Measurements from ENCODE around the gene ZNF318. TPM values are rescaled to one million over a fixed set of nuclear protein-coding genes. Genes with fewer than 3 reads are reported as not detected.

The ZNF318 gene
- total RNA-seq, 1 experiment from 2014 or later, result 11.3 TPM

DNA sequence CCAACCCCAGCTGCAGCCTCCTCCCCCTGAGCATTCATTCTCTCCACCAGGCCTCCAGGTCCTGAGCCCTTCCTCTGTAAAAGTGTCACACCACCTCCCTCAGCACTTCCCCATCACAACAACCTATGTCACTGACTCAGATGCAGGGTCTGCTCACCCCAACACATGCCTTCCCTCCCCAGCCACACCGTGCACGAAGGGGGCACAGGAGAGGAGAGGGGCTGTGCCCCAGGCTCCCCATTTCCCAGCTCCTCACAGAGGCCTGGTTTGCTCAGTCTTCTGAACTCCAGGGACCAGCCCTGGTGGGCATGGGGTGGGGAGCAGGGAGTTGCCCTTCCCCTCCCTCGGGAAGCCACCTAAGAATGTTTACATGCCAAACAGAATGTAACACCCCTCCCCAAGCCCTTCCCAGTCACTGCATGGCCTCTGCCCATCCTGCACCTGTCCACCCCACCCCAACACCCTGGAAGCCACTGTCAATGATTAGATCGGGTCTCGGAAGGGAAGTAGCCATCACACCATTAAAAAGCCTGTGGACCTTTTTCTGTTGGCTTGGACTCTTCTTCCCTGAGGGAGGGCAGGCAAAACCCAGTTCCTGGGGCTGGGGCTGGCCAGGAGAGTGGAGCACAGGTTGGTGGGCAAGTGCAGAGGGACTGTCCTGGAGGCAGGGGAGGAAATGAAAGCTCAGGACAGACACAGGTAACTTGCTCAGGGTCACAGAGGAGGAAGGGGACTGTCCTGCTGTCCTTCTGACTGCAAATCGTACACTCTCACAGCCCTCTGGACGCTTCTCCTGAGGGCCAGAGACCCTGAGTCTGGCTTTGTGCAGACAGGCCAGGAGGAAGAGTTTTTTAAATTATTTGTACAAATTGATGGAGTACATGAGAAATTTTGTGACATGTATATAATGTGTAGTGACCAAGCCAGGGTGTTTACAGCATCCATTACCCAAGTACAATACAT lies 81.4 kb downstream of the ZNF318 start:
- intact Hi-C loops (cut with micrococcal nuclease), result no loop called here
- no peaks in the 10 kb centered on the region for H3K36me3 Mint-ChIP-seq (ENCODE audit: insufficient read depth, unreplicated experiment)
- ChIA-PET CTCF (interaction anchor here (1.1 kb wide), 1 partner anchor 11 kb away, joined by 4 read pairs; no protein-coding TSS in a partner anchor), POLR2A (no interaction called here)
- TF ChIP-seq CTCF (IDR thresholded peaks at IDR 0.05; ENCODE audit: unreplicated experiment), result no peak
- H3K4me3 Mint-ChIP-seq (ENCODE audit: unreplicated experiment), result no peak overlapping the region
- H3K9me3 Mint-ChIP-seq (ENCODE audit: unreplicated experiment), result no peaks in the 10 kb centered on the region
- BruUV-seq (replicated peaks), result no TSS peak
- no peaks in the 10 kb centered on the region for H3K4me1 Mint-ChIP-seq (ENCODE audit: insufficient read depth, unreplicated experiment)
- DNase-seq (ENCODE audit: unreplicated experiment), result no peak
- no peak overlapping the region for H3K27ac Mint-ChIP-seq (ENCODE audit: low read depth, unreplicated experiment)
- peaks cover 17% of the 10 kb centered on the region for H3K27me3 Mint-ChIP-seq (ENCODE audit: insufficient read depth, unreplicated experiment)

DNA sequence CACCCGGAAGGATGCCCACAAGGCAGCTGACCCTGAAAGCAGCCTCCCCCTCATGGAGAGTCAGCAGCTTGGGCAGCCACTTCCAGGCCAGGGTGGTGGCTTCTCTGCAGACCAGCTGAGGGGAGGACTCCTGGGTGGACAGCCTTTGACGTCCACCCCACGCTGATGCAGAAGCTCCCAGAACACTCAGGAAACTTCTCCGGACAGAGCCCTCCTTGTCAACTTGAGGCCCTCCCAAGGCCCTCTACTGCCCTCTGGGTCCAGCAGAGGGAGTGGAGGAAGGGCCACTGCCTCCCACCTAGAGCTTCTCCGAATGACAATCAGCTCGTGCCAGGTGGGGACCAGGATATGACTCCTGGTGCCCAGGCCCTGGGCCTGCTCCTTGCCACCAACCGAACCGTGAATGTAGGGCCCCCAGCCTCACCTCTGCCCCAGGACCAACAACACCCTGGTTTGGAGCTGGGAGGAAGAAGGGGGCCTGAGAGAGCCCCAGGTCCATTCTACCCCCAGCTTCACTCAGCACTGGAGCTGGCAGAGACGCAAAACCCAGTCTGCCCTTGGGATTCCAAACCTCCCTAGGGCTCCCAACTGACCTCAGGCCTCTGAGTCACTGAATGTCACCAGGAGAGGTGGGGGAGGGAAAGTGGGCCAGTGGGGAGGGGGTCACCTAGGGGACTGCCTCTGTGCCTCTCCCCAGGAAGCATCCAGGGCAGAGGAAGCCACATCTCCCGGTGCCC lies 82.3 kb downstream of the ZNF318 start:
- H3K27ac Mint-ChIP-seq (ENCODE audit: low read depth, unreplicated experiment), result no peak overlapping the region
- no peak overlapping the region for H3K4me3 Mint-ChIP-seq (ENCODE audit: unreplicated experiment)
- peaks cover 25% of the 10 kb centered on the region for H3K27me3 Mint-ChIP-seq (ENCODE audit: insufficient read depth, unreplicated experiment)
- CTCF ChIA-PET, result interaction anchor here (0.6 kb wide), 1 partner anchor 255 kb away, joined by 3 read pairs; no protein-coding TSS in a partner anchor
- H3K36me3 Mint-ChIP-seq (ENCODE audit: insufficient read depth, unreplicated experiment), result no peaks in the 10 kb centered on the region
- no peaks in the 10 kb centered on the region for H3K9me3 Mint-ChIP-seq (ENCODE audit: unreplicated experiment)
- intact Hi-C loops (cut with micrococcal nuclease), result no loop called here
- no peak for DNase-seq (ENCODE audit: unreplicated experiment)
- POLR2A ChIA-PET, result no interaction called here
- BruUV-seq (replicated peaks), result no TSS peak
- H3K4me1 Mint-ChIP-seq (ENCODE audit: insufficient read depth, unreplicated experiment), result no peaks in the 10 kb centered on the region
- no peak for TF ChIP-seq CTCF (IDR thresholded peaks at IDR 0.05; ENCODE audit: unreplicated experiment)

- POLR2A ChIA-PET, result no interaction called here
- H3K36me3 Mint-ChIP-seq (ENCODE audit: insufficient read depth, unreplicated experiment), result no peaks in the 10 kb centered on the region
- no peaks in the 10 kb centered on the region for H3K4me1 Mint-ChIP-seq (ENCODE audit: insufficient read depth, unreplicated experiment)
- DNase-seq (ENCODE audit: unreplicated experiment), result no peak
- peaks cover 31% of the 10 kb centered on the region for H3K27me3 Mint-ChIP-seq (ENCODE audit: insufficient read depth, unreplicated experiment)
- no TSS peak for BruUV-seq (replicated peaks)
- H3K4me3 Mint-ChIP-seq (ENCODE audit: unreplicated experiment), result no peak overlapping the region
- no peaks in the 10 kb centered on the region for H3K9me3 Mint-ChIP-seq (ENCODE audit: unreplicated experiment)
- TF ChIP-seq CTCF (IDR thresholded peaks at IDR 0.05; ENCODE audit: unreplicated experiment), result no peak
- CTCF ChIA-PET, result interaction anchor here (0.6 kb wide), 2 partner anchors 57 to 254 kb away, joined by 3 read pairs; no protein-coding TSS in a partner anchor
- intact Hi-C loops (cut with micrococcal nuclease), result no loop called here
- H3K27ac Mint-ChIP-seq (ENCODE audit: low read depth, unreplicated experiment), result no peak overlapping the region
These were observed 82.9 kb downstream of the ZNF318 start for GRCh38 chr6:43286456-43286979.

Other genes starting within 250 kb of the ZNF318 start
- 29.7 and 32.1 TPM in 2 replicates for gene SRF, start 198.4 kb downstream of the ZNF318 start, total RNA-seq (2022)
- 39.6 and 42.8 TPM in 2 replicates for gene CUL9, start 187.5 kb downstream of the ZNF318 start, total RNA-seq (2022)
- 52.5 and 91.0 TPM in 2 replicates for gene DNPH1, start 140.2 kb downstream of the ZNF318 start, total RNA-seq (2022)
- gene TTBK1, start 126.2 kb downstream of the ZNF318 start, total RNA-seq (2022), result not detected in 2 replicates
- not detected in 2 replicates for gene SLC22A7, start 71.4 kb downstream of the ZNF318 start, total RNA-seq (2022)
- not detected in 2 replicates for gene CRIP3, start 60.8 kb downstream of the ZNF318 start, total RNA-seq (2022)
- 25.6 and 25.9 TPM in 2 replicates for gene ABCC10, start 57.9 kb upstream of the ZNF318 start, total RNA-seq (2022)
- gene DLK2, start 85.9 kb upstream of the ZNF318 start, total RNA-seq (2022), result 13.6 and 30.2 TPM in 2 replicates
- gene TJAP1, start 107.9 kb upstream of the ZNF318 start, total RNA-seq (2022), result 70.9 and 78.9 TPM in 2 replicates
- gene LRRC73, start 140.7 kb upstream of the ZNF318 start, total RNA-seq (2022), result 0.37 and 1.2 TPM in 2 replicates
- gene YIPF3, start 147.3 kb upstream of the ZNF318 start, total RNA-seq (2022), result 65.1 and 72.9 TPM in 2 replicates
- 54.9 and 63.6 TPM in 2 replicates for gene POLR1C, start 147.4 kb upstream of the ZNF318 start, total RNA-seq (2022)
- gene XPO5, start 206.4 kb upstream of the ZNF318 start, total RNA-seq (2022), result 92.0 and 98.6 TPM in 2 replicates
- gene POLH, start 206.5 kb upstream of the ZNF318 start, total RNA-seq (2022), result 34.5 and 36.7 TPM in 2 replicates